WTC11 (cell line): ENCODE measurements around the gene EYA2. TPM values are rescaled to one million over a fixed set of nuclear protein-coding genes. Genes with fewer than 3 reads are reported as not detected.

Source experiments
- ATAC-seq: fragments of 200-7000 bp; cut with Tn5 transposase; 2 replicates; pipeline ENCODE4 v1.10.0; 2021; ENCODE audit warnings: mild to moderate bottlenecking, moderate library complexity
- CTCF ChIA-PET: fragments of 300-600 bp; sonication (Branson Sonifier 250); formaldehyde crosslinking; loops from one replicate; lab custom pipeline; 2021; ENCODE audit warnings: antibody characterized with exemption; lab: Charles Lee
- POLR2A ChIA-PET: fragments of 350-600 bp; sonication (Branson Sonifier 250); formaldehyde crosslinking; loops from one replicate; lab custom pipeline; 2021; ENCODE audit warnings: antibody characterized with exemption; lab: Charles Lee
- DNase-seq: peaks from one replicate; pipeline ENCODE4 v3.0.0; 2021; ENCODE audit warnings: low spot score
- H3K27ac Mint-ChIP-seq: 2 replicates; pipeline ENCODE4 v1.8.0; 2021; ENCODE audit warnings: mixed read lengths
- H3K27me3 Mint-ChIP-seq: 2 replicates; pipeline ENCODE4 v1.8.0; 2021; ENCODE audit warnings: low read depth, mild to moderate bottlenecking, moderate library complexity, mixed read lengths
- H3K36me3 Mint-ChIP-seq: 2 replicates; pipeline ENCODE4 v1.8.0; 2021; ENCODE audit warnings: mixed read lengths
- H3K4me1 Mint-ChIP-seq: 2 replicates; pipeline ENCODE4 v1.8.0; 2022; ENCODE audit warnings: mixed read lengths
- H3K4me3 Mint-ChIP-seq: 2 replicates; pipeline ENCODE4 v1.8.0; 2021; ENCODE audit warnings: mild to moderate bottlenecking, moderate library complexity, mixed read lengths
- H3K9me3 Mint-ChIP-seq: 2 replicates; pipeline ENCODE4 v1.8.0; 2021; ENCODE audit warnings: mixed read lengths
- ATF3 ChIP-seq: sonication (generic); formaldehyde crosslinking; conservative IDR thresholded peaks from 2 replicates; pipeline ENCODE4 v1.8.1; 2022; ENCODE audit warnings: mild to moderate bottlenecking, missing genetic modification reagents
- CTCF ChIP-seq: fragments of 200-600 bp; IDR thresholded peaks from 2 replicates; pipeline ENCODE4 v1.8.0; 2022; ENCODE audit warnings: antibody characterized with exemption
- ERG ChIP-seq: fragments of 250-450 bp; sonication (Bioruptor Pico); IDR thresholded peaks from 2 replicates; pipeline ENCODE4 v1.8.0; 2021; ENCODE audit warnings: mild to moderate bottlenecking
- ETV6 ChIP-seq: sonication (generic); formaldehyde crosslinking; IDR thresholded peaks from 2 replicates; pipeline ENCODE4 v1.8.1; 2022; ENCODE audit warnings: mild to moderate bottlenecking, missing genetic modification reagents
- GABPB1 ChIP-seq: sonication (generic); formaldehyde crosslinking; IDR thresholded peaks from 2 replicates; pipeline ENCODE4 v1.8.1; 2023; ENCODE audit warnings: mild to moderate bottlenecking, missing genetic modification reagents
- KAT7 ChIP-seq: sonication (generic); formaldehyde crosslinking; IDR thresholded peaks from 2 replicates; pipeline ENCODE4 v1.8.1; 2023; ENCODE audit warnings: missing genetic modification reagents, mild to moderate bottlenecking, borderline replicate concordance
- MAX ChIP-seq: sonication (generic); formaldehyde crosslinking; IDR thresholded peaks from 2 replicates; pipeline ENCODE4 v1.8.0; 2022; ENCODE audit warnings: mild to moderate bottlenecking, missing genetic modification reagents
- NFATC4 ChIP-seq: fragments of 250-450 bp; sonication (Bioruptor Pico); IDR thresholded peaks from 2 replicates; pipeline ENCODE4 v1.9.0; 2021; ENCODE audit warnings: mild to moderate bottlenecking
- PRRX2 ChIP-seq: fragments of 250-450 bp; sonication (Bioruptor Pico); IDR thresholded peaks from 2 replicates; pipeline ENCODE4 v1.8.0; 2021; ENCODE audit warnings: mild to moderate bottlenecking
- SMAD4 ChIP-seq: sonication (generic); formaldehyde crosslinking; IDR thresholded peaks from 2 replicates; pipeline ENCODE4 v1.8.0; 2022; ENCODE audit warnings: mild to moderate bottlenecking, missing genetic modification reagents
- TCF7 ChIP-seq: sonication (generic); formaldehyde crosslinking; IDR thresholded peaks from 2 replicates; pipeline ENCODE4 v1.8.0; 2022; ENCODE audit warnings: mild to moderate bottlenecking, low read depth, missing genetic modification reagents, moderate library complexity
- TEAD4 ChIP-seq: sonication (generic); formaldehyde crosslinking; IDR thresholded peaks from 2 replicates; pipeline ENCODE4 v1.8.0; 2022; ENCODE audit warnings: mild to moderate bottlenecking, missing genetic modification reagents
- ZNF121 ChIP-seq: sonication (generic); formaldehyde crosslinking; IDR thresholded peaks from 2 replicates; pipeline ENCODE4 v1.8.0; 2023; ENCODE audit warnings: missing genetic modification reagents
- ZNF138 ChIP-seq: sonication (generic); formaldehyde crosslinking; conservative IDR thresholded peaks from 2 replicates; pipeline ENCODE4 v1.8.1; 2022; ENCODE audit warnings: mild to moderate bottlenecking, moderate library complexity, missing genetic modification reagents
- ZNF232 ChIP-seq: sonication (generic); formaldehyde crosslinking; IDR thresholded peaks from 2 replicates; pipeline ENCODE4 v1.8.0; 2022; ENCODE audit warnings: mild to moderate bottlenecking, missing genetic modification reagents
- ZNF263 ChIP-seq: sonication (generic); formaldehyde crosslinking; IDR thresholded peaks from 2 replicates; pipeline ENCODE4 v1.8.1; 2022; ENCODE audit warnings: low read depth, mild to moderate bottlenecking, moderate library complexity, missing genetic modification reagents
- ZNF423 ChIP-seq: fragments of 250-450 bp; sonication (Bioruptor Pico); IDR thresholded peaks from 2 replicates; pipeline ENCODE4 v2.1.2; 2022; ENCODE audit warnings: mild to moderate bottlenecking, moderate library complexity
- ZNF532 ChIP-seq: fragments of 250-450 bp; sonication (Bioruptor Pico); IDR thresholded peaks from 2 replicates; pipeline ENCODE4 v1.9.0; 2021; ENCODE audit warnings: mild to moderate bottlenecking, borderline replicate concordance
- total RNA-seq: library from RNA; stranded (reverse); gene quantifications from 3 replicates; pipeline ENCODE4 v1.2.3, GENCODE V29; 2021
- TF ChIP-seq, protein P1 (sequence below): fragments of 250-450 bp; sonication (Bioruptor Pico); IDR thresholded peaks from 2 replicates; pipeline ENCODE4 v1.9.0; 2021; ENCODE audit warnings: mild to moderate bottlenecking
- TF ChIP-seq, protein P2 (sequence below): sonication (generic); formaldehyde crosslinking; IDR thresholded peaks from 2 replicates; pipeline ENCODE4 v1.8.1; 2023; ENCODE audit warnings: mild to moderate bottlenecking, missing genetic modification reagents, borderline replicate concordance

EYA2 gene
- total RNA-seq, 1 experiment from 2014 or later = 1.5 TPM

DNA sequence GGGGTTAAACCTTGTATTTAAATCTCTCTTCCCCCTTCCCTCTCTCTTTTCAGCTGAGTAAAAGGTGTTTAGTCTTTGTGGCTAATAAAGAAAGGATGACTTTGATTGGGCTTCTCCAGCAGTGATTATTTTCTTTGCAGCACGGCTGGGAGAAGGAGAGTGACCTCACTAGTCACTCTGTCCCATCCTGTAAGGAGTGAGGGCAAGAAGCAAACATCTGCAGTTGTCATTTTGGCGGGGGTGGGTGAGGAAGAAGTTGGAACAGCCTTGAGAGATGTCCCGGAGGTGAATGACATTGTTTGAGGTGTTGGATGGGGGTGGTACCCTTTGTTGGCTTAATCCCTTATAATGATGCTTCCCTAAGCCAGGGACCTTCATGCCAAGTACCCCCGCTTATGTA, 223.6 kb downstream of the EYA2 start:
- peaks cover 27% of the 10 kb centered on the region for H3K4me1 Mint-ChIP-seq
- H3K36me3 Mint-ChIP-seq = peaks cover 3% of the 10 kb centered on the region
- H3K27ac Mint-ChIP-seq = peak overlapping the region; percentile 32; the same call in 1 of the 2 replicates
- no peak for TF ChIP-seq ZNF121
- no peak for TF ChIP-seq ZNF532 (CRISPR knock-in tag)
- no peak for TF ChIP-seq TEAD4 (CRISPR knock-in tag)
- no peak for TF ChIP-seq ZNF423 (CRISPR knock-in tag)
- TF ChIP-seq, protein P1, sequence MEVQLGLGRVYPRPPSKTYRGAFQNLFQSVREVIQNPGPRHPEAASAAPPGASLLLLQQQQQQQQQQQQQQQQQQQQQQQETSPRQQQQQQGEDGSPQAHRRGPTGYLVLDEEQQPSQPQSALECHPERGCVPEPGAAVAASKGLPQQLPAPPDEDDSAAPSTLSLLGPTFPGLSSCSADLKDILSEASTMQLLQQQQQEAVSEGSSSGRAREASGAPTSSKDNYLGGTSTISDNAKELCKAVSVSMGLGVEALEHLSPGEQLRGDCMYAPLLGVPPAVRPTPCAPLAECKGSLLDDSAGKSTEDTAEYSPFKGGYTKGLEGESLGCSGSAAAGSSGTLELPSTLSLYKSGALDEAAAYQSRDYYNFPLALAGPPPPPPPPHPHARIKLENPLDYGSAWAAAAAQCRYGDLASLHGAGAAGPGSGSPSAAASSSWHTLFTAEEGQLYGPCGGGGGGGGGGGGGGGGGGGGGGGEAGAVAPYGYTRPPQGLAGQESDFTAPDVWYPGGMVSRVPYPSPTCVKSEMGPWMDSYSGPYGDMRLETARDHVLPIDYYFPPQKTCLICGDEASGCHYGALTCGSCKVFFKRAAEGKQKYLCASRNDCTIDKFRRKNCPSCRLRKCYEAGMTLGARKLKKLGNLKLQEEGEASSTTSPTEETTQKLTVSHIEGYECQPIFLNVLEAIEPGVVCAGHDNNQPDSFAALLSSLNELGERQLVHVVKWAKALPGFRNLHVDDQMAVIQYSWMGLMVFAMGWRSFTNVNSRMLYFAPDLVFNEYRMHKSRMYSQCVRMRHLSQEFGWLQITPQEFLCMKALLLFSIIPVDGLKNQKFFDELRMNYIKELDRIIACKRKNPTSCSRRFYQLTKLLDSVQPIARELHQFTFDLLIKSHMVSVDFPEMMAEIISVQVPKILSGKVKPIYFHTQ (CRISPR knock-in tag) = no peak
- no peak for TF ChIP-seq PRRX2 (CRISPR knock-in tag)
- no peak for TF ChIP-seq NFATC4 (CRISPR knock-in tag)
- no peak for TF ChIP-seq KAT7 (CRISPR knock-in tag)
- TF ChIP-seq CTCF = no peak
- TF ChIP-seq ATF3 = no peak
- TF ChIP-seq GABPB1 (CRISPR knock-in tag) = no peak
- no peak for TF ChIP-seq ERG (CRISPR knock-in tag)
- TF ChIP-seq ZNF232 (CRISPR knock-in tag) = no peak
- no peak for TF ChIP-seq ETV6 (CRISPR knock-in tag)
- no peak for TF ChIP-seq SMAD4 (CRISPR knock-in tag)
- TF ChIP-seq TCF7 (CRISPR knock-in tag) = no peak
- TF ChIP-seq, protein P2, sequence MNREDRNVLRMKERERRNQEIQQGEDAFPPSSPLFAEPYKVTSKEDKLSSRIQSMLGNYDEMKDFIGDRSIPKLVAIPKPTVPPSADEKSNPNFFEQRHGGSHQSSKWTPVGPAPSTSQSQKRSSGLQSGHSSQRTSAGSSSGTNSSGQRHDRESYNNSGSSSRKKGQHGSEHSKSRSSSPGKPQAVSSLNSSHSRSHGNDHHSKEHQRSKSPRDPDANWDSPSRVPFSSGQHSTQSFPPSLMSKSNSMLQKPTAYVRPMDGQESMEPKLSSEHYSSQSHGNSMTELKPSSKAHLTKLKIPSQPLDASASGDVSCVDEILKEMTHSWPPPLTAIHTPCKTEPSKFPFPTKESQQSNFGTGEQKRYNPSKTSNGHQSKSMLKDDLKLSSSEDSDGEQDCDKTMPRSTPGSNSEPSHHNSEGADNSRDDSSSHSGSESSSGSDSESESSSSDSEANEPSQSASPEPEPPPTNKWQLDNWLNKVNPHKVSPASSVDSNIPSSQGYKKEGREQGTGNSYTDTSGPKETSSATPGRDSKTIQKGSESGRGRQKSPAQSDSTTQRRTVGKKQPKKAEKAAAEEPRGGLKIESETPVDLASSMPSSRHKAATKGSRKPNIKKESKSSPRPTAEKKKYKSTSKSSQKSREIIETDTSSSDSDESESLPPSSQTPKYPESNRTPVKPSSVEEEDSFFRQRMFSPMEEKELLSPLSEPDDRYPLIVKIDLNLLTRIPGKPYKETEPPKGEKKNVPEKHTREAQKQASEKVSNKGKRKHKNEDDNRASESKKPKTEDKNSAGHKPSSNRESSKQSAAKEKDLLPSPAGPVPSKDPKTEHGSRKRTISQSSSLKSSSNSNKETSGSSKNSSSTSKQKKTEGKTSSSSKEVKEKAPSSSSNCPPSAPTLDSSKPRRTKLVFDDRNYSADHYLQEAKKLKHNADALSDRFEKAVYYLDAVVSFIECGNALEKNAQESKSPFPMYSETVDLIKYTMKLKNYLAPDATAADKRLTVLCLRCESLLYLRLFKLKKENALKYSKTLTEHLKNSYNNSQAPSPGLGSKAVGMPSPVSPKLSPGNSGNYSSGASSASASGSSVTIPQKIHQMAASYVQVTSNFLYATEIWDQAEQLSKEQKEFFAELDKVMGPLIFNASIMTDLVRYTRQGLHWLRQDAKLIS (CRISPR knock-in tag) = no peak
- no peak for TF ChIP-seq ZNF138 (CRISPR knock-in tag)
- no peak for TF ChIP-seq MAX
- TF ChIP-seq ZNF263 (CRISPR knock-in tag) = no peak
- TF ChIP-seq, all 79 proteins: peak for 0
- DNase-seq (no peak), ATAC-seq (peak; percentile 24; the same call in 1 of the 2 replicates)
- H3K9me3 Mint-ChIP-seq = peaks cover 15% of the 10 kb centered on the region
- no peaks in the 10 kb centered on the region; the same call in 1 of the 2 replicates for H3K27me3 Mint-ChIP-seq
- CTCF ChIA-PET = no interaction called here
- no peak overlapping the region for H3K4me3 Mint-ChIP-seq
- POLR2A ChIA-PET = interaction anchor here (0.8 kb wide), 1 partner anchor 17 kb away, joined by 14 read pairs; no protein-coding TSS in a partner anchor
